ENCODE results near the gene UGT1A4. TPM values are rescaled to one million over a fixed set of nuclear protein-coding genes. Genes with fewer than 3 reads are reported as not detected.

Gene UGT1A4
- total RNA-seq, 4 donors from 2014 or later, result 0.51 TPM; not detected in 3

DNA sequence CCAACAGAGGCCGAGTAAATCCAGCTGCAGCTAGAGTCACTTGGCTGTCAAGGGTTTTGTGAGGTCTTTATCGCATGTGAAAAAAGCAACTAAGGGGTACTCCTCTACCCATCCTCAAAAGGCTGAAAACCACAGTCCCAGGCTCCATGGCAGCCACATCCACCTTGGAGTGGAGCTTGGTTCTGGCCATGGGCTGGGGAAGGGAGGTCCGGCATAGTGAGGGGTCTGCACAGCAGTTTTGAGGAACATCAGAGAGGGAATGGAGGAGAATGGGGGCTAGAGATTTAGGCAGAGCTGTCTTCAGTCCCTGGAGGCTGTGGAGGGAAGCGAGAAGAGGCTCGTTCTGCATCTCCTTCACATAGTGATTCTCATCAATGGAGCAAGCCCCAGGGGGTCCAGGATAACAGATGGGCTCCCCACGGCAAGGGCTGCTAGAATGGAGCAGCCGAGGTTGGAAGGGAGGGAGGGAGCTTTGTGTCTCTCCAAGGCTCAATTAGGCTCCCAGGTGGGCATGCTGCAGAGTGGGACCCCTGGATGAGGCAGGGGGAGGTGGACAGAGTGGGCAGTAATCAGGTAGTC lies 80.6 kb downstream of the UGT1A4 start:
- intact Hi-C loops (cut with DNase I; ENCODE audit: low total_unique reads), result no loop called here
- Histone ChIP-seq H3K4me1 (no peaks in the 10 kb centered on the region), H3K27ac (no peak overlapping the region), H3K9me3 (no peaks in the 10 kb centered on the region), H3K4me3 (no peak overlapping the region), H3K27me3 (no peaks in the 10 kb centered on the region), H3K36me3 (no peaks in the 10 kb centered on the region)
- no peak for DNase-seq
- in situ Hi-C loops (cut with MboI; ENCODE audit: low sequenced_read_pairs in 4 of 4), result no loop called here
- TF ChIP-seq, protein P1, sequence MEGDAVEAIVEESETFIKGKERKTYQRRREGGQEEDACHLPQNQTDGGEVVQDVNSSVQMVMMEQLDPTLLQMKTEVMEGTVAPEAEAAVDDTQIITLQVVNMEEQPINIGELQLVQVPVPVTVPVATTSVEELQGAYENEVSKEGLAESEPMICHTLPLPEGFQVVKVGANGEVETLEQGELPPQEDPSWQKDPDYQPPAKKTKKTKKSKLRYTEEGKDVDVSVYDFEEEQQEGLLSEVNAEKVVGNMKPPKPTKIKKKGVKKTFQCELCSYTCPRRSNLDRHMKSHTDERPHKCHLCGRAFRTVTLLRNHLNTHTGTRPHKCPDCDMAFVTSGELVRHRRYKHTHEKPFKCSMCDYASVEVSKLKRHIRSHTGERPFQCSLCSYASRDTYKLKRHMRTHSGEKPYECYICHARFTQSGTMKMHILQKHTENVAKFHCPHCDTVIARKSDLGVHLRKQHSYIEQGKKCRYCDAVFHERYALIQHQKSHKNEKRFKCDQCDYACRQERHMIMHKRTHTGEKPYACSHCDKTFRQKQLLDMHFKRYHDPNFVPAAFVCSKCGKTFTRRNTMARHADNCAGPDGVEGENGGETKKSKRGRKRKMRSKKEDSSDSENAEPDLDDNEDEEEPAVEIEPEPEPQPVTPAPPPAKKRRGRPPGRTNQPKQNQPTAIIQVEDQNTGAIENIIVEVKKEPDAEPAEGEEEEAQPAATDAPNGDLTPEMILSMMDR (IDR thresholded peaks at IDR 0.05 in 4 of 5, conservative IDR thresholded peaks at IDR 0.05 in 1 of 5), result no peak
- TF ChIP-seq POLR2A (IDR thresholded peaks at IDR 0.05), result no peak
- no peak for ATAC-seq

GRCh38 chr2:233799716-233800115 lies 81.2 kb downstream of the UGT1A4 start:
- Histone ChIP-seq H3K27ac (no peak overlapping the region), H3K4me1 (no peaks in the 10 kb centered on the region), H3K4me3 (no peak overlapping the region), H3K36me3 (no peaks in the 10 kb centered on the region), H3K9me3 (no peaks in the 10 kb centered on the region), H3K27me3 (no peaks in the 10 kb centered on the region)
- TF ChIP-seq POLR2A (IDR thresholded peaks at IDR 0.05), result no peak
- TF ChIP-seq, protein P1 (IDR thresholded peaks at IDR 0.05 in 4 of 5, conservative IDR thresholded peaks at IDR 0.05 in 1 of 5), result no peak
- DNase-seq, result no peak
- intact Hi-C loops (cut with DNase I; ENCODE audit: low total_unique reads), result no loop called here
- no peak for ATAC-seq
- in situ Hi-C loops (cut with MboI; ENCODE audit: low sequenced_read_pairs in 4 of 4), result no loop called here

DNA sequence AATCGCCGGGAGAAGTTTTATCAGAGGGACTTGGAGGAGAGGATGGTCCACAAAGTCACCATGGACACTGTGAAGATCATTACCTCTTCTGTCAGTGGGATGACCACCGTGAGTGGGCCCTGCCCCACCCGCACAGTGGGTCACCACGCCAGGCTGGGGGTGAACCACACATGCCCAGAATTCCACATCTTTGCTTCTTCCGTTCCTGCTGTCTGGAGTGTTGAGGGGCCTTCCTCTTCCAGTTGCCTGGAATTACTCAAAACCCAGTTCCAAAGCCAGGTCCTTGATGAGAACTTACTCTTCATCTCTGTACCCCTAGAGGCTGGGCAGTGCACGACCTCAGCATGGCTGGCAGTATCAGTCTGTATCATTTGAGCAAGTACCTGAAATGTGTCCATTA lies 81.7 kb downstream of the UGT1A4 start:
- H3K4me1 ChIP-seq, result no peaks in the 10 kb centered on the region
- no peaks in the 10 kb centered on the region for H3K36me3 ChIP-seq
- TF ChIP-seq, protein P1 (IDR thresholded peaks at IDR 0.05 in 4 of 5, conservative IDR thresholded peaks at IDR 0.05 in 1 of 5), result no peak
- no peak for TF ChIP-seq POLR2A (IDR thresholded peaks at IDR 0.05)
- intact Hi-C loops (cut with DNase I; ENCODE audit: low total_unique reads) (no loop called here), in situ Hi-C loops (cut with MboI; ENCODE audit: low sequenced_read_pairs in 4 of 4) (no loop called here)
- H3K4me3 ChIP-seq, result no peak overlapping the region
- DNase-seq, result no peak
- ATAC-seq, result no peak
- H3K27ac ChIP-seq, result no peak overlapping the region
- H3K27me3 ChIP-seq, result no peaks in the 10 kb centered on the region
- no peaks in the 10 kb centered on the region for H3K9me3 ChIP-seq

GRCh38 chr2:233801357-233802131 lies 83.0 kb downstream of the UGT1A4 start:
- intact Hi-C loops (cut with DNase I; ENCODE audit: low total_unique reads), result no loop called here

More at GRCh38 chr2:233801357-233802131, 83.0 kb downstream of the UGT1A4 start:
- Histone ChIP-seq H3K9me3 (no peaks in the 10 kb centered on the region), H3K36me3 (no peaks in the 10 kb centered on the region), H3K4me3 (no peak overlapping the region), H3K27ac (no peak overlapping the region), H3K27me3 (no peaks in the 10 kb centered on the region), H3K4me1 (no peaks in the 10 kb centered on the region)
- ATAC-seq (no peak), DNase-seq (no peak)
- in situ Hi-C loops (cut with MboI; ENCODE audit: low sequenced_read_pairs in 4 of 4), result no loop called here
- TF ChIP-seq, protein P1 (IDR thresholded peaks at IDR 0.05 in 4 of 5, conservative IDR thresholded peaks at IDR 0.05 in 1 of 5), result no peak
- no peak for TF ChIP-seq POLR2A (IDR thresholded peaks at IDR 0.05)

Measured in gastrocnemius medialis (tissue), 4 donors.